Measurements from ENCODE around the gene GNLY. TPM values are rescaled to one million over a fixed set of nuclear protein-coding genes. Genes with fewer than 3 reads are reported as not detected.

The GNLY gene
- total and polyA plus RNA-seq, 9 of the 15 experiments (the other 6 are each of a cell fraction or from before 2014, with no cell fraction given), result not detected

DNA sequence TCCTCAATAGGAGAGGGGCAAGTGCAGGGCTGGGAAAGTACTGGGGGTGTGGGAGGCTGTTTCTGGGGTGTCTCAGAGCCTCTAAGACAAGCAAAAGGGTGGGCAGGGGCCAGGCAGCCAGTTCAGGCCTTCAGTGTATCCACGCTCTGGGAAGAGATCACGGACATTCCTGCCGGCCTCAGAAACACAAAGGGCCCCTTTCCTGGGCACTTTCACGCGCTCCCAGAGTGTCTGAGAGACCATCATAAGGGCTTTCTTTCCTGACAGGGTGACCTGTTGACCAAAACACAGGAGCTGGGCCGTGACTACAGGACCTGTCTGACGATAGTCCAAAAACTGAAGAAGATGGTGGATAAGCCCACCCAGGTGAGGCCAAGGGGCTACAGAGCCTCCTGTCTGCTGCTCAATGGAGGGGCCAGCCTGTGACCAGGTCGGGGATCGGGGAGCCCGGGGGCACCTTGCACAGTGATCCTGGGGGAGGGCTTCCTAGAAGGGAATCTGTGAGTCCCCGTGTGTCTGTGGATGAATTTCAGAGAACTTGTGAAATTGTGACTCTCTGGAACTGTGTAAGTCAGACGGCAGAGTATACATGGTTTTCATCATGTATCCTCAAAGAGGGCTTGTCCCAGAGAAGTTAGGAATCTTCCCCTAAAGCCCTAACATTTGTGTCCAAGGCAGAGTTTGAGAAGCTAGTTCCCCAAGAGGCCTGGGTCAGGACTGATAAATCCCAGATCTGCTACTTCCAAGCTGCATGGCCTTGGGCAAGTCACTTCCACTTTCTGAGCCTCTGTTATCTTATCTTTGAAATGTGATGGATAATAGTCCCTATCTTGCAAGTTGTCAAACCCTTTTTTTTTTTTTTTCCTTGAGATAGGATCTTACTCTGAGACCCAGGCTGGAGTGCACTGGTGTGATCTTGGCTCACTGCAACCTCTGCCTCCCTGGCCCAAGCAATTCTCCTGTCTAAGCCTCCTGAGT, 1.8 kb downstream of the GNLY start:
- CTCF ChIA-PET (ENCODE audit: low intra/inter-chr PET ratio), result no interaction called here
- Histone ChIP-seq H3K79me2 (ENCODE audit: control insufficient read depth, insufficient read depth, low read length) (no peaks in the 10 kb centered on the region), H3K9me3 (replicated peaks; ENCODE audit: control insufficient read depth, insufficient read depth, low read depth, low read length) (no peaks in the 10 kb centered on the region), H3K4me3 (no peak overlapping the region), H3K4me1 (replicated peaks in 1 of 2; ENCODE audit: control insufficient read depth in 2 of 2, insufficient read depth in 2 of 2, low read length in 2 of 2) (peaks cover 0 to 9% of the 10 kb centered on the region in 2 experiments; a peak in 2 of 5 replicates), H3K27ac (ENCODE audit: extremely low read depth, low read depth, low read length) (no peak overlapping the region), H3K36me3 (ENCODE audit: control insufficient read depth, insufficient read depth, low read length) (no peaks in the 10 kb centered on the region), H4K20me1 (replicated peaks; ENCODE audit: control insufficient read depth, insufficient read depth, low read length) (no peaks in the 10 kb centered on the region), H3K9ac (ENCODE audit: insufficient read depth in 1 of 2, low read depth in 2 of 2, low read length in 2 of 2) (no peak overlapping the region), H3K27me3 (ENCODE audit: control insufficient read depth in 2 of 2, insufficient read depth in 2 of 2, low read length in 2 of 2) (peaks cover 7 to 12% of the 10 kb centered on the region in 2 experiments; a peak in 3 of 5 replicates), H3K9me1 (ENCODE audit: control insufficient read depth, insufficient read depth, low read length) (no peaks in the 10 kb centered on the region), H2AFZ (ENCODE audit: low read depth, low read length) (no peak overlapping the region), H3K4me2 (ENCODE audit: insufficient read depth, low read length) (no peak overlapping the region)
- TF ChIP-seq ARID1B (IDR thresholded peaks at IDR 0.05), result no peak
- no peak for TF ChIP-seq U2AF2 (optimal IDR thresholded peaks at IDR 0.05; ENCODE audit: low read depth, low read length)
- 0 out of 2 replicates have a peak, but pooled peaks have one; percentile 26 for TF ChIP-seq ZEB2 (IDR thresholded peaks at IDR 0.05)
- TF ChIP-seq ZNF134 (CRISPR knock-in tag; conservative IDR thresholded peaks at IDR 0.05), result no peak
- peak; percentile 37; the same call in 1 of the 2 replicates for TF ChIP-seq SPI1 (IDR thresholded peaks at IDR 0.05; ENCODE audit: borderline replicate concordance, low read depth, low read length)
- TF ChIP-seq, protein P1, sequence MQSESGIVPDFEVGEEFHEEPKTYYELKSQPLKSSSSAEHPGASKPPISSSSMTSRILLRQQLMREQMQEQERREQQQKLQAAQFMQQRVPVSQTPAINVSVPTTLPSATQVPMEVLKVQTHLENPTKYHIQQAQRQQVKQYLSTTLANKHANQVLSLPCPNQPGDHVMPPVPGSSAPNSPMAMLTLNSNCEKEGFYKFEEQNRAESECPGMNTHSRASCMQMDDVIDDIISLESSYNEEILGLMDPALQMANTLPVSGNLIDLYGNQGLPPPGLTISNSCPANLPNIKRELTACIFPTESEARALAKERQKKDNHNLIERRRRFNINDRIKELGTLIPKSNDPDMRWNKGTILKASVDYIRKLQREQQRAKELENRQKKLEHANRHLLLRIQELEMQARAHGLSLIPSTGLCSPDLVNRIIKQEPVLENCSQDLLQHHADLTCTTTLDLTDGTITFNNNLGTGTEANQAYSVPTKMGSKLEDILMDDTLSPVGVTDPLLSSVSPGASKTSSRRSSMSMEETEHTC (IDR thresholded peaks at IDR 0.05), result no peak
- TF ChIP-seq PRMT5 (CRISPR knock-in tag; IDR thresholded peaks at IDR 0.05), result no peak
- TF ChIP-seq, protein P2, sequence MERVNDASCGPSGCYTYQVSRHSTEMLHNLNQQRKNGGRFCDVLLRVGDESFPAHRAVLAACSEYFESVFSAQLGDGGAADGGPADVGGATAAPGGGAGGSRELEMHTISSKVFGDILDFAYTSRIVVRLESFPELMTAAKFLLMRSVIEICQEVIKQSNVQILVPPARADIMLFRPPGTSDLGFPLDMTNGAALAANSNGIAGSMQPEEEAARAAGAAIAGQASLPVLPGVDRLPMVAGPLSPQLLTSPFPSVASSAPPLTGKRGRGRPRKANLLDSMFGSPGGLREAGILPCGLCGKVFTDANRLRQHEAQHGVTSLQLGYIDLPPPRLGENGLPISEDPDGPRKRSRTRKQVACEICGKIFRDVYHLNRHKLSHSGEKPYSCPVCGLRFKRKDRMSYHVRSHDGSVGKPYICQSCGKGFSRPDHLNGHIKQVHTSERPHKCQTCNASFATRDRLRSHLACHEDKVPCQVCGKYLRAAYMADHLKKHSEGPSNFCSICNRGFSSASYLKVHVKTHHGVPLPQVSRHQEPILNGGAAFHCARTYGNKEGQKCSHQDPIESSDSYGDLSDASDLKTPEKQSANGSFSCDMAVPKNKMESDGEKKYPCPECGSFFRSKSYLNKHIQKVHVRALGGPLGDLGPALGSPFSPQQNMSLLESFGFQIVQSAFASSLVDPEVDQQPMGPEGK (CRISPR knock-in tag; IDR thresholded peaks at IDR 0.05; ENCODE audit: borderline replicate concordance), result no peak
- TF ChIP-seq MAFF (IDR thresholded peaks at IDR 0.05; ENCODE audit: low read length), result no peak
- no peak for TF ChIP-seq ZNF407 (IDR thresholded peaks at IDR 0.05; ENCODE audit: low read depth)
- in situ Hi-C loops (cut with MboI), result no loop called here
- no TSS peak for BruUV-seq (replicated peaks)
- POLR2A ChIA-PET, result interaction anchor here (0.6 to 1.1 kb wide), 2 partner anchors 9 to 68 kb away, joined by 3 to 4 read pairs; no protein-coding TSS in a partner anchor
- no peak for ATAC-seq
- WGBS (ENCODE audit: insufficient coverage, low coverage, missing lambda C conversion rate), result 20% methylated on average over 11 of the region's 12 CpGs
- intact Hi-C loops (cut with micrococcal nuclease), result no loop called here
- no peak for DNase-seq (ENCODE audit: extremely low read depth in 1 of 4, low spot score in 3 of 4)
- FAIRE-seq, result peak; percentile 32
